Heart left ventricle (tissue), 16 donors: ENCODE data around the gene KRTAP5-5. TPM values are rescaled to one million over a fixed set of nuclear protein-coding genes. Genes with fewer than 3 reads are reported as not detected.
"Not testable (repeated sequence)": the region's sequence is repeated elsewhere in the genome, so short reads cannot be mapped to it uniquely, and the experiment has no call there.

ENCODE experiments used
- ATAC-seq, 4 donors: fragments of 200-7000 bp; cut with Tn5 transposase; one replicate each; pipeline ENCODE4 v1.9.1; 2020 to 2022; ENCODE audit warnings: moderate library complexity in 4 of 4, mild to moderate bottlenecking in 3 of 4, moderate number of reproducible peaks in 1 of 4
- DNase-seq, 5 donors: peaks; one replicate each; pipeline ENCODE4 v3.0.0-alpha.2; 2020
- H3K27ac ChIP-seq, 12 donors: fragments of 200-600 bp; sonication (generic) in 4 of 12; one replicate each; pipeline versions ENCODE4 v1.5.0 to v1.8.0; 2016 to 2022; ENCODE audit warnings: mild to moderate bottlenecking in 2 of 12
- H3K27me3 ChIP-seq, 9 donors: fragments of 200-600 bp; sonication (generic) in 2 of 9; one replicate each; pipeline versions ENCODE4 v1.5.1 to v1.8.0; 2016 to 2022; ENCODE audit warnings: mild to moderate bottlenecking in 3 of 9
- H3K36me3 ChIP-seq, 9 donors: fragments of 200-600 bp; sonication (generic) in 2 of 9; one replicate each; pipeline versions ENCODE4 v1.5.0 to v1.8.0; 2018 to 2022; ENCODE audit warnings: mild to moderate bottlenecking in 2 of 9
- H3K4me1 ChIP-seq, 12 donors: fragments of 200-600 bp; sonication (generic) in 4 of 12; one replicate each; pipeline versions ENCODE4 v1.5.0 to v1.8.0; 2016 to 2022; ENCODE audit warnings: mild to moderate bottlenecking in 3 of 12
- H3K4me3 ChIP-seq, 12 donors: fragments of 200-600 bp; sonication (generic) in 4 of 12; one replicate each; pipeline versions ENCODE4 v1.5.0 to v1.8.0; 2017 to 2022; ENCODE audit warnings: mild to moderate bottlenecking in 9 of 12, moderate library complexity in 4 of 12
- H3K9me3 ChIP-seq, 12 donors: fragments of 200-600 bp; sonication (generic) in 4 of 12; one replicate each; pipeline versions ENCODE4 v1.5.0 to v1.8.0; 2016 to 2022; ENCODE audit warnings: mild to moderate bottlenecking in 1 of 12
- POLR2A ChIP-seq, 2 donors: fragments of 450-650 bp; IDR thresholded peaks; one replicate each; pipeline ENCODE4 v1.6.1; 2017; ENCODE audit warnings: antibody characterized with exemption in 2 of 2, mild to moderate bottlenecking in 2 of 2, moderate library complexity in 2 of 2
- WGBS, 4 donors: extraction: QIAGEN DNeasy Blood & Tissue Kit in 2 of 4; methylation state at CpG; one replicate each; pipeline versions ENCODE4 v1.1.5 to v1.1.7; 2013 to 2018; 5-methylcytosine and 5-hydroxymethylcytosine counted together
- intact Hi-C, 10 donors: fragments of 100-400 bp; cut with DNase I; formaldehyde crosslinking; loops; one replicate each; pipeline versions ENCODE4 v1.11.1 to v1.14.2; 2022
- polyA plus RNA-seq, 2 donors: library from polyadenylated mRNA; stranded (reverse); fragments of 200-250 nt; gene quantifications; one replicate each; pipeline ENCODE4 v1.2.3, GENCODE V29; 2013
- total RNA-seq, 9 donors: library from RNA; depleted of rRNA in 2 of 9; stranded (reverse); fragments of >200 nt in 2 of 9; fragmentation: NEBNext Ultra II Directional in 3 of 9; extraction: Animal tissue kit (Norgen Biotek cat#: 25700) in 3 of 9; gene quantifications; one replicate each; pipeline versions ENCODE4 v1.1.0 to v1.2.4, GENCODE V29; 2016 to 2023
- TF ChIP-seq, protein P1 (sequence below), 12 donors: fragments of 200-600 bp; sonication (generic) in 4 of 12; IDR thresholded peaks; one replicate each; pipeline versions ENCODE4 v1.5.0 to v1.8.0; 2018 to 2022; ENCODE audit warnings: antibody characterized with exemption in 12 of 12, mild to moderate bottlenecking in 5 of 12
- donor health status: ischemic (EF 13 %, LVEDD 7.1; RV severe dilation, severe dysfunction).
- donor health status: healthy with polysubstance abuse.
- donor health status: DM: no; HTN: yes; CAD: no.
- donor health status: DM: no; HTN: no; CAD: no.
- donor health status: ischemic (EF 25% LVEDD 6.9; RV normal size, moderate dysfunction).
- donor health status: ischemic (EF 25% LVEDD 5.7; RV mildly dilated, moderate dysfunction).
- donor health status: healthy.
- donor health status: DM: yes; HTN: yes; CAD: no.
- donor health status: ischemic (EF 35%, LVEDD 5.7; RV mildly dilated, moderate dysfunction).
- donor health status: nonischemic (EF 11% LVEDD 7.7; RV severe dilation, severe dysfunction).
- donor health status: DM: yes; HTN: yes; CAD: no.
- donor health status: PGD.
- donor health status: ischemic (EF 29% LVEDD 5.4; RV normal size, mild dysfunction).
- donor health status: nonischemic (EF 23%, LVEDD 6.1; RV moderate dilation, normal function).

KRTAP5-5 gene
- total and polyA plus RNA-seq, 11 donors: not detected

DNA sequence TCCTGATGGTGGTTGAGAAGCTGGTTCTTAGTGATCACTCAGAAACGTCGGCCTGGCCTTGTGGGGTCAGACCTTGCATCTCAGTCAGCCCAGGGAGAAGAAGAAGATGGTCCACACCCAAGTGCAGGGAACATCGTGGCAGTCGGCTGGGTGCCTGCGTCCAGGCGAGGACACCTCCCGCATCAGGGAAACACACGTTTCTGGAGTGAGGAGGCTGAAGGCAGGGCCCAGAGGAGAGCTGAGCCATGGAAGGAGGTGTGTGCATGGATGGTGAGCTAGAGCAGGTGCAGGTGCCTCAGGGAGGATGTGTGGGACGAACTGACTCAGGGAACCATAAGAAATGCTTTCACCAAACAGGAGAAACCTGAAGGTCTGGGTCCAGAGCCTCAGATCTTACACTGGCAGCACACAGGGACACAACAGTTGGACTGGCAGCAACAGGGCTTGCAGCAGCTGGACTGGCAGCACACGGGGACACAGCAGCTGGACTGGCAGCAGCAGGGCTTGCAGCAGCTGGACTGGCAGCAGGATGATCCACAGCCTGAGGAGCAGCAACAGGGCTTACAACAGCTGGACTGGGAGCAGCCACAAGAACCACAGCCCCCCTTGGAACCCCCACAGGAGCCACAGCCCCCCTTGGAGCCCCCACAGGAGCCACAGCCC lies 32.1 kb upstream of the KRTAP5-5 start:
- no peaks in the 10 kb centered on the region for H3K9me3 ChIP-seq
- intact Hi-C loops: no loop called here
- H3K4me1 ChIP-seq: peaks cover 0 to 10% (median 0%) of the 10 kb centered on the region in 12 donors
- no peak overlapping the region for H3K27ac ChIP-seq
- no peaks in the 10 kb centered on the region for H3K36me3 ChIP-seq
- WGBS, 4 donors: 84 to 88% (median 86%) methylated on average over 9 to 10 of the region's 10 CpGs
- peaks cover 0 to 5% (median 0%) of the 10 kb centered on the region in 9 donors for H3K27me3 ChIP-seq
- DNase-seq (no peak), ATAC-seq (no peak)
- H3K4me3 ChIP-seq: no peak overlapping the region
- TF ChIP-seq, protein P1, sequence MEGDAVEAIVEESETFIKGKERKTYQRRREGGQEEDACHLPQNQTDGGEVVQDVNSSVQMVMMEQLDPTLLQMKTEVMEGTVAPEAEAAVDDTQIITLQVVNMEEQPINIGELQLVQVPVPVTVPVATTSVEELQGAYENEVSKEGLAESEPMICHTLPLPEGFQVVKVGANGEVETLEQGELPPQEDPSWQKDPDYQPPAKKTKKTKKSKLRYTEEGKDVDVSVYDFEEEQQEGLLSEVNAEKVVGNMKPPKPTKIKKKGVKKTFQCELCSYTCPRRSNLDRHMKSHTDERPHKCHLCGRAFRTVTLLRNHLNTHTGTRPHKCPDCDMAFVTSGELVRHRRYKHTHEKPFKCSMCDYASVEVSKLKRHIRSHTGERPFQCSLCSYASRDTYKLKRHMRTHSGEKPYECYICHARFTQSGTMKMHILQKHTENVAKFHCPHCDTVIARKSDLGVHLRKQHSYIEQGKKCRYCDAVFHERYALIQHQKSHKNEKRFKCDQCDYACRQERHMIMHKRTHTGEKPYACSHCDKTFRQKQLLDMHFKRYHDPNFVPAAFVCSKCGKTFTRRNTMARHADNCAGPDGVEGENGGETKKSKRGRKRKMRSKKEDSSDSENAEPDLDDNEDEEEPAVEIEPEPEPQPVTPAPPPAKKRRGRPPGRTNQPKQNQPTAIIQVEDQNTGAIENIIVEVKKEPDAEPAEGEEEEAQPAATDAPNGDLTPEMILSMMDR (IDR thresholded peaks at IDR 0.05): no peak
- TF ChIP-seq POLR2A (IDR thresholded peaks at IDR 0.05): no peak

- intact Hi-C loops: no loop called here
- Histone ChIP-seq H3K9me3 (no peaks in the 10 kb centered on the region), H3K4me1 (peaks cover 0 to 10% (median 0%) of the 10 kb centered on the region in 12 donors), H3K27ac (no peak within 1 kb of the TSS), H3K4me3 (no peak within 1 kb of the TSS), H3K27me3 (peaks cover 0 to 5% (median 0%) of the 10 kb centered on the region in 9 donors), H3K36me3 (no peaks in the 10 kb centered on the region)
- DNase-seq (no peak), ATAC-seq (no peak)
- TF ChIP-seq, protein P1 (IDR thresholded peaks at IDR 0.05): no peak
- no peak for TF ChIP-seq POLR2A (IDR thresholded peaks at IDR 0.05)
- 67 to 100% (median 73%) methylated on average over 1 to 4 of the region's 4 CpGs for WGBS, 4 donors
Measured at GRCh38 chr11:1597994-1598380, 31.6 kb upstream of the KRTAP5-5 start, which contains the start of gene KRTAP5-2. Gene KRTAP5-2, minus strand, starts transcription at chr11:1598294. Its CDS starts 44 bp downstream, at chr11:1598250.

GRCh38 chr11:1598406-1598805 lies 31.2 kb upstream of the KRTAP5-5 start:
- DNase-seq, ATAC-seq, H3K4me3 ChIP-seq, H3K4me1 ChIP-seq, intact Hi-C loops, H3K36me3 ChIP-seq, H3K27me3 ChIP-seq, H3K9me3 ChIP-seq, H3K27ac ChIP-seq: not testable (repeated sequence)
- 85 to 88% (median 87%) methylated on average over 3 of the region's 3 CpGs for WGBS, 4 donors

- WGBS, 4 donors: 46 to 80% (median 68%) methylated on average over 5 to 6 of the region's 6 CpGs
- Histone ChIP-seq H3K36me3 (no peaks in the 10 kb centered on the region), H3K27me3 (peaks cover 0 to 8% (median under 1%) of the 10 kb centered on the region in 9 donors), H3K27ac (no peak overlapping the region), H3K9me3 (no peaks in the 10 kb centered on the region), H3K4me3 (no peak overlapping the region), H3K4me1 (peaks cover 0 to 10% (median 0%) of the 10 kb centered on the region in 12 donors)
- ATAC-seq (no peak), DNase-seq (no peak)
- TF ChIP-seq POLR2A (IDR thresholded peaks at IDR 0.05): no peak
- intact Hi-C loops: no loop called here
Measured at GRCh38 chr11:1598816-1599215, 30.8 kb upstream of the KRTAP5-5 start.

GRCh38 chr11:1600626-1601025 lies 28.9 kb upstream of the KRTAP5-5 start:
- TF ChIP-seq, protein P1 (IDR thresholded peaks at IDR 0.05): no peak
- no peak for TF ChIP-seq POLR2A (IDR thresholded peaks at IDR 0.05)
- Histone ChIP-seq H3K4me3 (no peak overlapping the region), H3K4me1 (peaks cover 0 to 5% (median 0%) of the 10 kb centered on the region in 12 donors), H3K9me3 (no peaks in the 10 kb centered on the region), H3K36me3 (no peaks in the 10 kb centered on the region), H3K27me3 (peaks cover 0 to 20% (median 5%) of the 10 kb centered on the region in 9 donors), H3K27ac (no peak overlapping the region)
- intact Hi-C loops: no loop called here
- no peak for DNase-seq
- ATAC-seq: no peak
- 76 to 82% (median 80%) methylated on average over 5 of the region's 5 CpGs for WGBS, 4 donors

- H3K4me1 ChIP-seq, H3K36me3 ChIP-seq, DNase-seq, H3K9me3 ChIP-seq, intact Hi-C loops, ATAC-seq, H3K27ac ChIP-seq, H3K4me3 ChIP-seq: not testable (repeated sequence)
- peaks cover 0 to 21% (median 5%) of the 10 kb centered on the region in 9 donors for H3K27me3 ChIP-seq
- WGBS, 4 donors: 56 to 87% (median 74%) methylated on average over 3 of the region's 3 CpGs
Measured at GRCh38 chr11:1601663-1602062, 27.9 kb upstream of the KRTAP5-5 start.
